ENCODE measurements around the gene MPHOSPH10.
A peak's percentile ranks its signal among the peaks of the same experiment; 100 is the strongest.
"Not testable (repeated sequence)": the region's sequence is repeated elsewhere in the genome, so short reads cannot be mapped to it uniquely, and the experiment has no call there.

MPHOSPH10 gene

DNA sequence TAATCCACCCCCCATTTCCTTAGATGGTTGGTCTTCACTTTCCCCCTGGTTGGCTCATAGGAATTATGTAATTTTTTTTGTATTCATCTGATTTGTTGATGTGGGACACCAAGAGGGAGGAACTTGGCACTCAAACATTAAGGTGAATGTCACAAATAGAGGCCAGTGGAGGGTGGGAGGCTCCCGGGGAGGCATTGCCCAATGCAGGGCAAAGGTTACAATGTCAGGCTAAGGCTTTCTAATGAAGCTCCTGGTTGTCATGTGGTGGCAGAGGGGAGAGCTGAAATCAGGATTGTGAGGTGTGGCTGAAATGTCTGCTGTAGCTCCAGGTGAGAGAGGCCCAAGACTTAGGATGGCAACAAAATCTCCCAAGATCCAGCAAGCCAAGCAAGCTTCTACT lies 42.7 kb downstream of the MPHOSPH10 start:
- no peak for DNase-seq (ENCODE audit: low spot score)

DNA sequence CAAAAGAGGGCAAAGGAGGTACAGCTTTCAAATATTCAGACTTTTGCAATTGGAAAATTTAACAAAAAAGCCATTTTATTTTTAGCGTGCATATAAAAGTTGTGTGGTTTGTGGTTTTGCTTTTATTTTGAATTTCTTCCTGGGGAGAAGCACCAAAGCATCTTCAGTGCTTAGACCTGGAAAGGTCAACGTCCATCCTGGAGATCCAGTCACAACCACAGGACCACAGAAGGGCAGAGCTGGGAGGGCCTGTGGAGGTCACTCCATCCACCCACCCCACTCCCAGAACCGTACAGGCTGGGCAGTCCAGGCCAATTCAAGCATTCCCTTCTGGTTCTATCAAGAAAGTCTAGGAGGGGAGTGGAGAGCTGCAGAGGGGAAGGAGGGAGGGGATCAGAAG lies 43.8 kb downstream of the MPHOSPH10 start:
- DNase-seq (ENCODE audit: low spot score): no peak

DNA sequence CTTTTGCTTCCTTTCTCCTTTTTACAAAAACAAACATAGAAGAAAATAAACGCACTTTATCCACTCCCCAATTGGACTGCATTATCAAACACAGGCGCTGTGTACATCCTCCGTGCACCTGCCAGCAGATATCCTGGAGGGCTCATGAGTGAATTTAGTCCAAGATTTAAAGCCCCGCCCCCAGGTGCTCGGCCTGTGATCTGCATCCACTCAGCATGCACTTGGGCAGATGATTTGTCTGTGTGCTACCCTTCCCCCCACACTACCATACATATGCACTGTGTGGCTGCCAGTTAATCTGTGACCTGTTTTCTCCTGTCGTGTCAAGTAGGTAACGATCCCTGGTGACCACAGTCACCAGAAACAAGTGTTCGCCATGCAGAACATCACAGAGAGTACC lies 48.4 kb downstream of the MPHOSPH10 start:
- DNase-seq (ENCODE audit: low spot score): not testable (repeated sequence)

DNA sequence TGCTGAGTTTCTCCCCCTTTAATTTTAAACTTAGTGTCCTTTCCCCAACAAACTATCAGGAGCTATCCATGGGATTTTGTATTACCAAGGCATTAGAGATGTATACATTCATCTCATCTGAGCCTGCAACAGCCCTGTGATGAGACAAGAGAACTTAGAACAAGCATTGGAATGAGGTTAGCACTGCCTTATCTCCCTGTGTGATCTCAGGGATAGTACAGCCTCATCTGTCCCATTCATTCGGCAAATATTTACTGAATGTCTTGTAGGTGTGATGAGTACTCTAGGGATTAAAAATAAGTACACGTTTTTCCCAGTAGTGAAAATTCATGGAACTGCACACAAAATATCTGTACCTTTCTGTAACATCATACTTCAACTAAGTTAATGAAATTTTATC lies 50.9 kb downstream of the MPHOSPH10 start:
- DNase-seq (ENCODE audit: low spot score): no peak

DNA sequence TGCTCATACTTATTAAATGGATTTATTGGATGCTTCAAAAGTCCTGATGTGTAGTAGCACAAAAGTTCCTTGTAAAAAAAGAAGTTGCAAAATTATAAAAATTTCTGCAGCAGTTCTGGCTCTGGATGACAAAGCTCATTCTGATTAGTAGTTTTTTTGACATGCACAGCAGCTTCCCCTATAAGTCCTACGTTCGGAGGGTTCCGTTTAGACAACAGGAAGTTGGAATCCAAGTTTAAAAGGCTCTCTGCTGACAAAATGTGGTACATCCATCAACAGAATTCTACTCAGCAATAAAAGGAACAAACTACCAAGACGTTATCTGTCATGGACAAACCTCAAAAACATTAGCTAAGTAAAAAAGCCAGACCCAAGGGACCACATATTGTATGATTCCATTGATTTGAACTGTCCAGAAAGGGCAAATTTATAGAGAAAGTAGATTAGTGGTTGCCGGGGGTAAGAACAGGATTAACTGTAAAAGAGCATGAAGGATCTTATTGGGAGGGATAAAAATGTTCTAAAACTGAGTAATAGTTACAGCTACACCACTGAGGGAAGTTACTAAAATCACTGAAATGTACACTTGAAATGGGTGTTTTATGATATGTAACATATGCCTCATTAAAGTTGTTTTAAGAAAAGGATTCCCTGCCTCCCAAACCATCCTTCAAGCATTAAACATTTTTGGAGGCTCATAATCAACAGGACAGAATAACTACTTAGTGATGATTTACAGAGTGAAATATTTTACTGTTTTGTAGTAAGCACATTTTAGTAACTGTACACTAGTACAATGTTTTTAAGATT lies 53.1 kb downstream of the MPHOSPH10 start:
- not testable (repeated sequence) for DNase-seq (ENCODE audit: low spot score)

DNA sequence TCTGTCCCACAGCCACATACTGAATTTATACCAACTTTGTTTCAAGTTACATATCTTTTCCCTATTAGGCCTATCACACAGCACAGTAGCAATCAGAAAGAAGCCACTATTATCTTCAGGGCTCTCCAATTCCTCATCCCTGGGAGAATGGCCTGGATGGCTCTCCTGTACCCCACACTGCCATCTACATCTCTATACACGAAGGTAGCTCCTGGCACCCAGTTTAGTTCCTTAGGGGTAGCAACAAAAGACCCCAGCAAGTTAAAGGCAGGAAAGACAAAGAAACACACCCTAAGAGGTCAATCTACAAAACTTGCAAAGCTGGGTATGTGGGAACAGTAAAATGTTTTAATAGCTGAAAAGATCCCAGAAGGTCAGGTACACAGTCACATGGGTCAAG lies 56.5 kb downstream of the MPHOSPH10 start:
- no peak for DNase-seq (ENCODE audit: low spot score)

DNA sequence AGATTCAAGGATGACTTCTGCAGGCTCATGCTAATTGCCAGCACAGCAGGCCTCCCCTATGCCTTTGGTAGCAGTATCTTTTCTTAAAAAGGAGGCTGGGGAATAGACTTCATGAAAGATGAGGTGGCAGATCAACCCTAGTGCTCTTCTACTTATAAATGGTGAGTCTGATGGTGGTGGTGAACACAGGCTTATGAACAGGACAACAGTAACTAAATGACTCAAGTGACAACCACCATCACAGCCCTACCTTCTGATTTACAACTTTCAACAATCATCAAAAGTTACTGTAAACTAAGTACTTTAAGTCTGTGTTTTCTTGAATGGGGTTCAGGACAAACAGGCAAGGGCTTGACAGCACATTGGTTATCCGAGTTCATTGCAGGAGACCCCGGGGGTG lies 57.2 kb downstream of the MPHOSPH10 start:
- DNase-seq (ENCODE audit: low spot score): no peak

DNA sequence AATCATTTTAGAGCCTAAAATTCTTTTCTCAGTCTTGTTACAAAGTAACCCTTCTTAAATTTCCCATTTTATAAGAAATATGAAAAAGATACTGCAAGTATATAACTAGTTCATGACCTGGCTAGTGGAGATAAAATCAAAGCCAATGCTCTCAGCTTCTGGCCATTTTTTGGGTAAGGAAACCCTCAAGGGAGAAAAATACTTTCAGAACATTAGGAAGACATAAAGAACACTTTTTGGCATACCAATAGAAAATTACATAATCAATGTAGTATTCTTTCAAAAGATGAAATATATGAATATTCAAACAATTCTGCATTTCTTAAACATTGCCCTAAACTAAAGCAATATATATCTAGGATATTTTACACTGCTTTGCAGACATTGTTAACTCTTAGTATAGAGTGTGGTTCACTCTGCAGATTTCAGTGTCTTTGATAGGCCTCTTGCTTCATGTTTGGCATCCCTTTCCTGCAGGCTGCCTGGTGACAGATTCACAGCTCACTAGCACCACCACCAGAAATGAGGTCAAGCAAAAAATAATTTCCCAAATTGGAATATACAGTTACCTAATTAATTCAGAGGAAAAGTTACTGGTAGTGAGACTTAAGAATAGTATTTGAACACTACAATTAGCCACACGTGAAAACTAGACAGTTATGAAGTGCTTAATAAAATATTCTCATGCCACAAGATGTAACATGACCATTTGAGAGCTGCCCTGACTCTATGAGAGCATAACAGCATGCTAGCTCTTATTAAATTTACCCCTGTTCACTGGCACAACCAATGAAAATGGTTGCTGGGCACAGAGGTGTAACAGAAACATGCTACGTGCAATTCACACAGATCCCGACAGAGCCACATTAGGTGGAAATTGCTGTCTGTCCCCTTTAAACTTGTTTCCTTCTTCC lies 60.5 kb downstream of the MPHOSPH10 start:
- peak; percentile 54 for DNase-seq (ENCODE audit: low spot score)

DNA sequence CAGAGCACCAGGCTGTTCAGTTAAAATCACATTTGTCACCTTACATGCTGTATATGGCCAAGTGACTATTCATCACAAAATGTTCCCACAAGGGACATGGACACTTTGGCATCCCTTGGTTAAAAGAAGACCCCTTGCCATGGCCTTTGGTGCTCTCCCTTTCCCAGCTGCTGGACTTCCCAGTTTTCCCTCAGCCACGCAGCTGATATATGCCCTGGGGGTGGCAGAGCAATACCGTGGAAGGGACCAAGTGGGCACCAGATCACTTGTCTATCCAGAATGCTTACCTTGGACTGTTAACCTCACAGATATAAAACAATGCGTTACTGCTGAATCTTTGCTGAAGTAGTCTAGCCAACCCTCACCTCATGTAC lies 61.1 kb downstream of the MPHOSPH10 start:
- DNase-seq (ENCODE audit: low spot score): no peak
